Epithelial cell of proximal tubule (primary cell): Measurements from ENCODE around the gene CAMK2D. TPM values are rescaled to one million over a fixed set of nuclear protein-coding genes. Genes with fewer than 3 reads are reported as not detected.

Source experiments
- DNase-seq: peaks from one replicate; pipeline ENCODE4 v3.0.0-alpha.2; 2011; ENCODE audit warnings: low read depth
- H3K4me3 ChIP-seq: 2 replicates; pipeline ENCODE4 v1.5.1; 2011; ENCODE audit warnings: low read depth, mild to moderate bottlenecking, low read length
- total RNA-seq: library from RNA; depleted of rRNA; stranded (reverse); fragments of >200 nt; gene quantifications from 2 replicates; pipeline ENCODE4 v1.2.3, GENCODE V29; 2015
- TF ChIP-seq, protein P1 (sequence below): conservative IDR thresholded peaks from 2 replicates; pipeline ENCODE4 v1.5.1; 2012; ENCODE audit warnings: low read depth, mild to moderate bottlenecking, low read length

Gene CAMK2D
- total RNA-seq, 1 donor from 2014 or later, result 42.2 TPM

DNA sequence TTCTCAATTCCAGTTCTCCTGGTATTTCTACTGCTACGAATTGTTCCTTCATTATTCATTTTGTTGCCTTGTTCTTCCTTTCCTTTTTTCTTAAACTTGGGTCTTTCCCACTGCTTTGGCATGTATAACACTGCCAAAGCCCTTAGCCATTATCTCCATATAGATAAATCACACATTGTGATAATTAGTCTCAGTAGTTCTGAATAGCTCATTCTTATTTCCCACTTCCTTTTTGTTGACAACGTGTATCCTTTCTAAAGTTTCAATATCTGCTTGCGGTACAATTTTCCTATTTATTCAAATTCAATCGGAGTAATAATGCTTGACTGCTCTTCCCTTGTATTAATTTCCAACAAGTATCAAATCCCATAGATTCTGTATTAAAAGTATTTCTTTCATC lies 14.5 kb upstream of the CAMK2D start:
- TF ChIP-seq, protein P1, sequence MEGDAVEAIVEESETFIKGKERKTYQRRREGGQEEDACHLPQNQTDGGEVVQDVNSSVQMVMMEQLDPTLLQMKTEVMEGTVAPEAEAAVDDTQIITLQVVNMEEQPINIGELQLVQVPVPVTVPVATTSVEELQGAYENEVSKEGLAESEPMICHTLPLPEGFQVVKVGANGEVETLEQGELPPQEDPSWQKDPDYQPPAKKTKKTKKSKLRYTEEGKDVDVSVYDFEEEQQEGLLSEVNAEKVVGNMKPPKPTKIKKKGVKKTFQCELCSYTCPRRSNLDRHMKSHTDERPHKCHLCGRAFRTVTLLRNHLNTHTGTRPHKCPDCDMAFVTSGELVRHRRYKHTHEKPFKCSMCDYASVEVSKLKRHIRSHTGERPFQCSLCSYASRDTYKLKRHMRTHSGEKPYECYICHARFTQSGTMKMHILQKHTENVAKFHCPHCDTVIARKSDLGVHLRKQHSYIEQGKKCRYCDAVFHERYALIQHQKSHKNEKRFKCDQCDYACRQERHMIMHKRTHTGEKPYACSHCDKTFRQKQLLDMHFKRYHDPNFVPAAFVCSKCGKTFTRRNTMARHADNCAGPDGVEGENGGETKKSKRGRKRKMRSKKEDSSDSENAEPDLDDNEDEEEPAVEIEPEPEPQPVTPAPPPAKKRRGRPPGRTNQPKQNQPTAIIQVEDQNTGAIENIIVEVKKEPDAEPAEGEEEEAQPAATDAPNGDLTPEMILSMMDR, result no peak
- no peak for DNase-seq
- no peak overlapping the region for H3K4me3 ChIP-seq

DNA sequence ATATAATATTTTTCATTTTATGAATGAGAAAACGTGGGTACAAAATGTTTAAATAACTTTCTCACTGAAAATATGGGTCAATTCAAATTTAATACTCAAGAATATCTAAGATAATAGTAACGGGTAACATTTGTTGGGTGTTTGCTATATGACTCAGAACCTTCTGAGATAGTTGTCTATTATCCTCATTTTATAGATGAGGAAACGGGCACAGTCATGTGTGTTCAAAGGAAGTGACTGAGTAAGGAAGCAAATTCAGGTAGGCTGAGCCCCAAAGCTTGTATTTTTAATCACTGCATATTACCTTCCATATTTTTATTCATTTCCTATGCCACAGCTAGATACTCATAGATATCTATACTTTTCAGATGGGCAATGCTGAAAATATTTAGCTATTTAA lies 12.2 kb upstream of the CAMK2D start:
- no peak for DNase-seq
- H3K4me3 ChIP-seq, result no peak overlapping the region
- TF ChIP-seq, protein P1, result no peak

DNA sequence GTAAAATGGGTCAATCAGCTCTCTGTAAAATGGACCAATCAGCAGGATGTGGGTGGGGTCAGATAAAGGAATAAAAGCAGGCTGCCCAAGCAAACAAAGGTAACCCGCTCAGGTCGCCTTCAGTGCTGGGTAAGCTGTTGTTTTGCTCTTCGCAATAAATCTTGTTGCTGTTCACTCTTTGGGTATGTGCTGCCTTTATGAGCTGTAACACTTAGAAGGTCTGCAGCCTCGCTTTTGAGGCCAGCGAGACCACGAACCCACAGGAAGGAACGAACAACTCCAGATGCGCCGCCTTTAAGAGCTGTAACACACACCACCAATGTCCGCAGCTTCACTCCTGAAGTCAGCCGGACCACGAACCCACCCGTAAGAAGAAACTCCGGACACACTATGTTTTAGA lies 11.5 kb upstream of the CAMK2D start:
- no peak overlapping the region for H3K4me3 ChIP-seq
- TF ChIP-seq, protein P1, result no peak
- DNase-seq, result no peak

DNA sequence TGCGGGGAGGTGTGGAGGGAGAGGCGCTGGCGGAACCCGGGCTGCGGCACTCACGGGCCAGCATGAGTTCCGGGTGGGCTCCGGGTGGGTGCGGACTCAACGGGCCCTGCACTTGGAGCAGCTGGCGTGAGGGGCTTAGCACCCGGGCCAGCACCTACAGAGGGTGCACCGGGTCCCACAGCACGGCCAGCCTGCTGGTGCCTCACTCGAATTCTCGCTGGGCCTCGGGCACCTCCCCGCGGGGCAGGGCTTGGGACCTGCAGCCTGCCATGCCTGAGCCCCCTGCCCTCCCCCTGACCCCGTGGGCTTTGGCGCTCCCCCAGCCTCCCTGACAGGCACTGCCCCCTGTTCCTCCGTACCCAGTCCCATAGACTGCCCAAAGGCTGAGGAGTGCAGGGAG lies 10.8 kb upstream of the CAMK2D start:
- no peak for DNase-seq
- H3K4me3 ChIP-seq, result no peak overlapping the region
- TF ChIP-seq, protein P1, result no peak

DNA sequence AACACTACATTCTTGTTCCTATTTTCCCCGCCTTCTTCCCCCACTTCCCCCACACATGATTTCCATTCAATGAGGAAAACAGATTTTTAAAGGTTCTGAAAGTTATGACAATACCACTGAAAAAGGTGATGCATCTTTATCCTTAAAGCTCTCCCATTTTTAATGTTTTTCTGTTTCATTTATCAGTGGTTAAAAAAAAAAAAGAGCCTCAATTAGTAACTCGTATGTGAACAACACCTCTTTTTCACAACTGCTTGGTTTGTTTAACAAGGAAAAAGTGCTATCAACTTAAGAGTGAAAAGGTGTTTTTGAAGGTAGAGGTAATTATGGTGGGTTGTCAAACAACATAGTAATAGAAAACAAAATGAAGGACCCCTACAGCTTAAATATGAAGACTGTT lies 8.2 kb upstream of the CAMK2D start:
- no peak overlapping the region for H3K4me3 ChIP-seq
- no peak for DNase-seq
- TF ChIP-seq, protein P1, result no peak

DNA sequence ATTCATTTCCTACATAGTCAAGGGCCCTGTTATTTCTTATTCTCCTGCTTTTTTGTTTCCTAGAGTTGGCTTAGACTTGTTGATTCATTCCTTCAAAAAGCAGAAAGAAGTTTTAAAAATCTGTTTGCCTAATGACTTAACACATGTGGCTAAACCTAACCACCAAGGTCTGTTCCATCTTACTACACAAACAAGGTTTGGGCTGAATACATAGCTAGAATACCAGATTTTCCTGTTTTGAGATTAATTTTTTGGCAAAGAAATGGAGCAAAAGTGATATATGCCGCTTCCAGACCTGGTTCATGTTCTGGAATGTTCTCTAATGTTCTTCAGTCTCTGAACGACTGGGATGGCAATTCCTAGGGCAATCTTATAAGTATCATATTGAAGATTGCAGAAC lies 7.4 kb upstream of the CAMK2D start:
- no peak overlapping the region for H3K4me3 ChIP-seq
- no peak for DNase-seq
- TF ChIP-seq, protein P1, result no peak

DNA sequence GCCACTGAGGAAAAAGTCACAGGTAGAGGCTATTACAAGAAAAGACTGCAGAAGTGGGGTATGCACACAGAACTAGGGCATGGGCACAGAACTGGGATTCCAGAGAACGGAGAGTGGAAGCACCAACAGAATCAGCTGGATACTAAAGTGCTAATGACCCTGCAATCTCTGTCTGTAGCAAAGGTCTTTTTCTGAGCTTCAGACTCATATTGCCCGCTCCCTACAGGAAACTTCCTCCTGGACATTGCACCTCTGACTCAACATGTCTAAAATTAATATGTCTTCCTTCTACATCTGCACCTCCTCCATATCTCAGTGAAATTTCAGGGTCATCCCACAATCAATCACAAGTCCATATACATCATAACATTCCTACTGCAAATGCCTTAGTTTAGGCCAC lies 5.3 kb upstream of the CAMK2D start:
- TF ChIP-seq, protein P1, result no peak
- H3K4me3 ChIP-seq, result no peak overlapping the region
- DNase-seq, result no peak
